HEK293T (cell line): ENCODE results near the gene CDK5RAP2.

ENCODE experiments used
- CTCF ChIA-PET: fragments of 350-600 bp; formaldehyde crosslinking; extraction: SDS; loops from one replicate; lab custom pipeline; 2021; ENCODE audit warnings: antibody characterized with exemption, inconsistent platforms; lab: Yijun Ruan, JAX
- POLR2A ChIA-PET: fragments of 350-600 bp; formaldehyde crosslinking; extraction: SDS; loops from one replicate; lab custom pipeline; 2020; ENCODE audit warnings: antibody characterized with exemption, inconsistent platforms; lab: Yijun Ruan, JAX
- DNase-seq: peaks from one replicate; pipeline ENCODE4 v3.0.0; 2012; ENCODE audit warnings: mixed read lengths; ENCODE audit errors: extremely low spot score
- ARNT ChIP-seq: fragments of 450-650 bp; IDR thresholded peaks from 2 replicates; pipeline ENCODE4 v1.6.1; 2017; ENCODE audit warnings: mild to moderate bottlenecking
- BHLHE40 ChIP-seq: fragments of 450-650 bp; IDR thresholded peaks from 2 replicates; pipeline ENCODE4 v1.6.1; 2016; ENCODE audit warnings: mild to moderate bottlenecking, moderate library complexity, borderline replicate concordance
- CTBP1 ChIP-seq: fragments of 450-650 bp; IDR thresholded peaks from 2 replicates; pipeline ENCODE4 v1.6.1; 2016; ENCODE audit warnings: borderline replicate concordance
- ELF4 ChIP-seq: fragments of 450-650 bp; IDR thresholded peaks from 2 replicates; pipeline ENCODE4 v1.6.1; 2017; ENCODE audit warnings: antibody characterized with exemption
- FOXA1 ChIP-seq: fragments of 450-650 bp; IDR thresholded peaks from 2 replicates; pipeline ENCODE4 v1.6.1; 2016; ENCODE audit warnings: mild to moderate bottlenecking
- FOXK2 ChIP-seq: fragments of 450-650 bp; IDR thresholded peaks from 2 replicates; pipeline ENCODE4 v1.6.1; 2016; ENCODE audit warnings: mild to moderate bottlenecking
- FOXM1 ChIP-seq: fragments of 450-650 bp; IDR thresholded peaks from 2 replicates; pipeline ENCODE4 v1.6.1; 2017; ENCODE audit warnings: mild to moderate bottlenecking, borderline replicate concordance
- HDGF ChIP-seq: fragments of 450-650 bp; IDR thresholded peaks from 2 replicates; pipeline ENCODE4 v1.6.1; 2017; ENCODE audit warnings: antibody characterized with exemption, borderline replicate concordance
- L3MBTL2 ChIP-seq: fragments of 450-650 bp; conservative IDR thresholded peaks from 2 replicates; pipeline ENCODE4 v1.6.1; 2016; ENCODE audit warnings: mild to moderate bottlenecking
- LEF1 ChIP-seq: fragments of 450-650 bp; IDR thresholded peaks from 2 replicates; pipeline ENCODE4 v1.6.1; 2017; ENCODE audit warnings: mild to moderate bottlenecking, borderline replicate concordance
- NFRKB ChIP-seq: fragments of 450-650 bp; IDR thresholded peaks from 2 replicates; pipeline ENCODE4 v1.6.1; 2016; ENCODE audit warnings: mild to moderate bottlenecking, moderate library complexity
- SP1 ChIP-seq: fragments of 450-650 bp; IDR thresholded peaks from 2 replicates; pipeline ENCODE4 v1.6.1; 2017
- SUZ12 ChIP-seq: fragments of 450-650 bp; IDR thresholded peaks from 2 replicates; pipeline ENCODE4 v1.6.1; 2016; ENCODE audit warnings: mild to moderate bottlenecking
- TARDBP ChIP-seq: fragments of 450-650 bp; IDR thresholded peaks from 2 replicates; pipeline ENCODE4 v1.6.1; 2016
- ZNF384 ChIP-seq: fragments of 450-650 bp; IDR thresholded peaks from 2 replicates; pipeline ENCODE4 v1.6.1; 2016
- TF ChIP-seq, protein P1 (sequence below): fragments of 450-650 bp; IDR thresholded peaks from 2 replicates; pipeline ENCODE4 v1.6.1; 2016

Gene CDK5RAP2

DNA sequence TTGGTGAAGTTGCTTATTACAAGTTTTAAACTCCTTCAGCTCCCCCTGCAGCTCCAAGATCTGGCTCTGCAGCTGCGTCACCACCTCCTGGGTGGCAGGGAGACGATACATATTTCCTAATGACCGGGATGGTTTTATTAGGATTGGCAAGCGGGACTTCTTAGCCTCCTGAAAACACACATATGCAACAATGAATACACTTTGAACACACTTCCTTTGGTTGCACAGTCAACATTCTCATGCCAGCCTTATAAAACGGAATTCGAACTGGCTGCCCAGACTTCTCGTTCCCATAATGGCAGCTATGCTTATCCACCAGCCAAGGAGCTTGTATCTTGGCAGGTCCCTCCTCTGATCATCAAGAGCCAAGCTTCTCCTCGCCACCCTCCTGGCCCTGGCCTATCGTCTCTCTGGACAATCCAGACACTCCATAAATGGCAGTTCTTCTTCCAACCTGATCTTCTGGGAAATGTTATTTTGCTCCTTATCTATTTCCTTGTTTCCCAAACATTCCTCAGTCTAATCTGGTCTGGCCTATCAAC is 131.9 kb downstream of the CDK5RAP2 start:
- no peak for DNase-seq
- POLR2A ChIA-PET = no interaction called here

DNA sequence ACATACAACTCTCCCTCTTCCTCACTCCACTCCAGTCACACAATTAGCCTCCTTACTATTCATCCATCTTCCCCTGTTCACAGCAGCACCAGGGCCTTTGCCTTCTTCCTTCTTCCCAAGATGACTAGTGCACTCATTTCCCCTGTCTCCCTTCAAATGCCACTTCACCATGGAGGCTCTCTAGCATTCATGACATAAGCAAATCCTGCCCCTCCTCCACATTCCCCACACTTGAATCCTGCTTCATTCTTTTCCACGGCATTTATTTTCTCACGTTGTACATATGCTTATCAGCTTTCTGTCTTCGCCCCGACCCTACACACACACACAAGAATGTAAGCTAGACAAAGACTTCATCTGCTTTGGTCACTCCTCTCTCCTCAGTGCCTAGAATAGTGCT is 133.3 kb downstream of the CDK5RAP2 start:
- TF ChIP-seq SP1 = no peak
- TF ChIP-seq ELF4 = no peak
- CTCF ChIA-PET = no interaction called here
- POLR2A ChIA-PET = no interaction called here
- no peak for DNase-seq

More for the DNA sequence above, 131.9 kb downstream of the CDK5RAP2 start:
- CTCF ChIA-PET = no interaction called here
- TF ChIP-seq, protein P1, sequence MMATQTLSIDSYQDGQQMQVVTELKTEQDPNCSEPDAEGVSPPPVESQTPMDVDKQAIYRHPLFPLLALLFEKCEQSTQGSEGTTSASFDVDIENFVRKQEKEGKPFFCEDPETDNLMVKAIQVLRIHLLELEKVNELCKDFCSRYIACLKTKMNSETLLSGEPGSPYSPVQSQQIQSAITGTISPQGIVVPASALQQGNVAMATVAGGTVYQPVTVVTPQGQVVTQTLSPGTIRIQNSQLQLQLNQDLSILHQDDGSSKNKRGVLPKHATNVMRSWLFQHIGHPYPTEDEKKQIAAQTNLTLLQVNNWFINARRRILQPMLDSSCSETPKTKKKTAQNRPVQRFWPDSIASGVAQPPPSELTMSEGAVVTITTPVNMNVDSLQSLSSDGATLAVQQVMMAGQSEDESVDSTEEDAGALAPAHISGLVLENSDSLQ = no peak
- TF ChIP-seq CTBP1 (no peak), FOXA1 (no peak), FOXK2 (no peak)

GRCh38 chr9:120443976-120444375 is 136.0 kb downstream of the CDK5RAP2 start:
- no peak for TF ChIP-seq CTBP1
- no peak for TF ChIP-seq HDGF
- no peak for TF ChIP-seq NFRKB
- TF ChIP-seq, protein P1 = no peak
- no peak for TF ChIP-seq TARDBP
- TF ChIP-seq FOXK2 = no peak
- TF ChIP-seq LEF1 = no peak
- TF ChIP-seq L3MBTL2 = no peak
- CTCF ChIA-PET = interaction anchor here (1.3 kb wide), 1 partner anchor 33 kb away, joined by 4 read pairs; no protein-coding TSS in a partner anchor
- DNase-seq = no peak
- POLR2A ChIA-PET = no interaction called here

- TF ChIP-seq TARDBP (no peak), LEF1 (no peak), FOXK2 (no peak), BHLHE40 (no peak), L3MBTL2 (no peak), HDGF (no peak), SP1 (no peak), NFRKB (no peak), ZNF384 (no peak)
- ChIA-PET CTCF (interaction anchor here (1.3 kb wide), 1 partner anchor 34 kb away, joined by 4 read pairs; no protein-coding TSS in a partner anchor), POLR2A (no interaction called here)
- DNase-seq = no peak
Observed at GRCh38 chr9:120443489-120443888, 136.5 kb downstream of the CDK5RAP2 start.

DNA sequence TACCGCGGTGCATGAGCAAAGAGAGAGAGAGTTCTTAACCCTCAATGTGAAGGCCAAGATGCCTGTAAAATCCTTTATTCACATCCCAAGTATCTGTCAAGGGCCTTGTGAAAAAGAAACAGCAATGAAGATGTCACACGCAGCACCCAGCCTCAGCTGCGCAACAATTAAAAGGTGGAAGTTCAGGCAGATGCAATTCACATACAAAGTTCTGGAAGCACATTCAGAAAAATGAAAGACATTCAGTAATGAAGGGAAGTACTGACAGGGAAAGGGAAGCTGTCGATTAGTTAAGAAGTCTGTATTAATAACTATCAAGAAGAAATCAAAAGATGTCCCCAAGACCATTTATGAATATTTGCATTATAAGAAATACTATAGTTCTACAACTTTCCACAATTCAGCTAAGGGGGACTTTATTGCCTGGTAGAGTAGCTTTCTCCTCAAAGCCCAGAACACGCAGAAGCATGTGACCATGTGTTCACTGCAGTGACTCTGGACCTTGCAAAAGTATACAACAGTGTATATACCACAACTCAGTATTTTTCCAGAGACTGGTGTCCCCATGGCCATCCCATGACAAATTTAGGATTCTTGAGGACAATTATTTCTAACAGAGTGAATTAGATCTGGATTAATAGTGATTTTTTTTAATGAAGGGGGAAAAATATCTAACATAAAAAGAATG is 137.5 kb downstream of the CDK5RAP2 start:
- ChIA-PET POLR2A (no interaction called here), CTCF (interaction anchor here (0.8 kb wide), 1 partner anchor 9 kb away, joined by 3 read pairs; no protein-coding TSS in a partner anchor)
- no peak for DNase-seq
- TF ChIP-seq L3MBTL2 (no peak), HDGF (no peak), TARDBP (no peak), ARNT (no peak), FOXA1 (no peak), CTBP1 (no peak), ELF4 (no peak), BHLHE40 (no peak), LEF1 (no peak), NFRKB (no peak), ZNF384 (no peak), SUZ12 (no peak), FOXM1 (no peak), FOXK2 (no peak), SP1 (no peak)
- TF ChIP-seq, protein P1 = no peak

DNA sequence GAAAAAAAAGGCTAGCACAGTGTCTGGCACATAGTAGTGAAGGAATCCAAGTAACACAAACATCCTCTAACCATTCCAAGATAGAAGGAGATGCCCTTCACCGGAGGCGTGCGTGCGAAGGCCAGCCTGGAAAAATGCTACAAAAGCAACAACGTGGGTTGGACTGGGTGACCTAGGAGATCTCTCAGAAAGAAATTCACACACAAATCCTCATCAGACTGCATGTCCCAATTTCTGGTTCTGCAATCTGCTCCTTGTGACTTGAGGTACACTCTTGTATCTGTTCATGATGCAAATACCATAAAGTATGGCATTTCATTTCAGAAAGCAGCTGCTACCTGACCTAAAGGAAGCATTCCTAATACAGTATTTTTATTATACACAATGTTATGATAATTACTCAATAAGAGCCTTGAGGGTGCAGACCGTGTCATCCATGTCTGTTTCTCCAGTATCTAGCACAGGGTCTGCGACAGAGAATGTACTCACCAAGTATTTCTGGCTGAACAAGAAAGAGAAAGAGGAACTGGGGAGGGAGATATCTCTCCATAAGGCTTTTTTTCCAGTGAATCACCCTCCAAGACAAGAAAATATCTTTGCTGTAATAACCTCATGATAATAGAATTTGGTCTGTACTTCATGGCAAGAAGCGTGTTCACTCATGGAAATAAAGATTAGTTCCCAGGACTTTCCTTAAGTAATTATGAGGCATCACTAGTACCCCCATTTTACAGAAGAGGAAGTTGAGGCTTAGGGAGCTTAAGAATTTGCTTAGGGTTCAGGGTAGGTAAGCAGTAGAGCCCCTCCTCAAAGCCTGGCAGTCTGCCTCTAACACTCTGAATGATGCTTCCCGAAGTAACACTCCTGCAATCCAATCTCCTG is 138.3 kb downstream of the CDK5RAP2 start:
- TF ChIP-seq BHLHE40 = no peak
- TF ChIP-seq FOXK2 = no peak
- TF ChIP-seq TARDBP = no peak
- TF ChIP-seq CTBP1 = no peak
- POLR2A ChIA-PET = no interaction called here
- DNase-seq = no peak
- CTCF ChIA-PET = interaction anchor here (0.8 to 1.7 kb wide), 2 partner anchors 9 to 36 kb away, joined by 3 to 5 read pairs; no protein-coding TSS in a partner anchor
